ENCODE data around the gene IL1RAPL1.

DNA sequence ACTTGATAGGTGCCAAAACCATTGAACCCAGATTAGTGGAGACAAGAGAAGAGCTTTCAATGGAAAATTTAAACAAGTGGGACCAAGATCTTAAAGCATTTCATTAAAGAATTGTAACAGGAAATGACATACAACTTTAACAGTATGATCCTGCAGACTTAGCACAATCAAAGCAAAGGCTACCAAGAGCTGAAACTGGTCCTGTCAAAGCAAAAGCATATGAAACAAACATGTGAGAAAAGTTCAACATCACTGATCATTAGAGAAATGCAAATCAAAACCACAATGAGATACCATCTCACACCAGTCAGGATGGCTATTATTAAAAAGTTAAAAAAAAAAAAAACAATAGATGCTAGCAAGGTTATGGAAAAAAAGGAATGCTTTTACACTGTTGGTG is 425.6 kb downstream of the IL1RAPL1 start:
- TF ChIP-seq, protein P1, sequence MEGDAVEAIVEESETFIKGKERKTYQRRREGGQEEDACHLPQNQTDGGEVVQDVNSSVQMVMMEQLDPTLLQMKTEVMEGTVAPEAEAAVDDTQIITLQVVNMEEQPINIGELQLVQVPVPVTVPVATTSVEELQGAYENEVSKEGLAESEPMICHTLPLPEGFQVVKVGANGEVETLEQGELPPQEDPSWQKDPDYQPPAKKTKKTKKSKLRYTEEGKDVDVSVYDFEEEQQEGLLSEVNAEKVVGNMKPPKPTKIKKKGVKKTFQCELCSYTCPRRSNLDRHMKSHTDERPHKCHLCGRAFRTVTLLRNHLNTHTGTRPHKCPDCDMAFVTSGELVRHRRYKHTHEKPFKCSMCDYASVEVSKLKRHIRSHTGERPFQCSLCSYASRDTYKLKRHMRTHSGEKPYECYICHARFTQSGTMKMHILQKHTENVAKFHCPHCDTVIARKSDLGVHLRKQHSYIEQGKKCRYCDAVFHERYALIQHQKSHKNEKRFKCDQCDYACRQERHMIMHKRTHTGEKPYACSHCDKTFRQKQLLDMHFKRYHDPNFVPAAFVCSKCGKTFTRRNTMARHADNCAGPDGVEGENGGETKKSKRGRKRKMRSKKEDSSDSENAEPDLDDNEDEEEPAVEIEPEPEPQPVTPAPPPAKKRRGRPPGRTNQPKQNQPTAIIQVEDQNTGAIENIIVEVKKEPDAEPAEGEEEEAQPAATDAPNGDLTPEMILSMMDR (IDR thresholded peaks at IDR 0.05): no peak
- TF ChIP-seq ZFX (IDR thresholded peaks at IDR 0.05; ENCODE audit: borderline replicate concordance): no peak
